H7 (cell line): ENCODE results near the gene PLEKHB1. TPM values are rescaled to one million over a fixed set of nuclear protein-coding genes. Genes with fewer than 3 reads are reported as not detected.
A peak's percentile ranks its signal among the peaks of the same experiment; 100 is the strongest.
"Not testable (repeated sequence)": the region's sequence is repeated elsewhere in the genome, so short reads cannot be mapped to it uniquely, and the experiment has no call there.

Experiments used
- DNase-seq: peaks from one replicate; pipeline ENCODE4 v3.0.0; 2012
- H3K27me3 ChIP-seq: 2 replicates; pipeline ENCODE4 v1.6.0; 2011; ENCODE audit warnings: mild to moderate bottlenecking, low read length; ENCODE audit not compliant: control insufficient read depth, insufficient read depth
- H3K36me3 ChIP-seq: replicated peaks from 2 replicates; pipeline ENCODE4 v1.5.1; 2011; ENCODE audit warnings: low read length; ENCODE audit not compliant: control insufficient read depth, insufficient read depth
- H3K4me3 ChIP-seq: 2 replicates; pipeline ENCODE4 v1.5.1; 2011; ENCODE audit warnings: low read depth, mild to moderate bottlenecking, control low read depth, low read length, moderate library complexity; ENCODE audit not compliant: insufficient read depth
- total RNA-seq: library from RNA; depleted of rRNA; stranded (reverse); fragments of >200 nt; shearing (Covaris generic); gene quantifications from 2 replicates; pipeline ENCODE4 v1.2.3, GENCODE V29; 2014

The PLEKHB1 gene
- total RNA-seq, 1 experiment from 2014 or later = 5.8 TPM

GRCh38 chr11:73653996-73654395, 7.6 kb downstream of the PLEKHB1 start:
- Histone ChIP-seq H3K36me3 (no peaks in the 10 kb centered on the region), H3K4me3 (no peak overlapping the region), H3K27me3 (peaks cover 13% of the 10 kb centered on the region; the same call in 1 of the 2 replicates)
- peak; percentile 12 for DNase-seq

- no peaks in the 10 kb centered on the region for H3K36me3 ChIP-seq
- peak; percentile 17 for DNase-seq
- H3K27me3 ChIP-seq = peaks cover 17% of the 10 kb centered on the region
- H3K4me3 ChIP-seq = no peak overlapping the region
Measured at GRCh38 chr11:73654482-73655021, 8.2 kb downstream of the PLEKHB1 start.

GRCh38 chr11:73655686-73656085, 9.3 kb downstream of the PLEKHB1 start:
- Histone ChIP-seq H3K36me3 (no peaks in the 10 kb centered on the region), H3K27me3 (peaks cover 24% of the 10 kb centered on the region), H3K4me3 (no peak overlapping the region)
- DNase-seq = peak; percentile 29

GRCh38 chr11:73656985-73657384, 10.6 kb downstream of the PLEKHB1 start:
- Histone ChIP-seq H3K4me3 (no peak overlapping the region), H3K36me3 (no peaks in the 10 kb centered on the region)
- peak; percentile 9 for DNase-seq

GRCh38 chr11:73659961-73660360, 13.6 kb downstream of the PLEKHB1 start:
- Histone ChIP-seq H3K4me3 (no peak overlapping the region), H3K36me3 (no peaks in the 10 kb centered on the region), H3K27me3 (peaks cover 30% of the 10 kb centered on the region)
- no peak for DNase-seq

More at GRCh38 chr11:73656985-73657384, 10.6 kb downstream of the PLEKHB1 start:
- peaks cover 31% of the 10 kb centered on the region for H3K27me3 ChIP-seq

- H3K27me3 ChIP-seq = peaks cover 30% of the 10 kb centered on the region
- peak overlapping the region; percentile 16; the same call in 1 of the 2 replicates for H3K4me3 ChIP-seq
- H3K36me3 ChIP-seq = no peaks in the 10 kb centered on the region
- DNase-seq = no peak
Measured at GRCh38 chr11:73660497-73661034, 14.2 kb downstream of the PLEKHB1 start.

GRCh38 chr11:73661035-73661628, 14.8 kb downstream of the PLEKHB1 start:
- DNase-seq = peak; percentile 99
- peaks cover 30% of the 10 kb centered on the region for H3K27me3 ChIP-seq
- no peaks in the 10 kb centered on the region for H3K36me3 ChIP-seq
- peak overlapping the region; percentile 45 for H3K4me3 ChIP-seq

GRCh38 chr11:73662445-73663157, 16.2 kb downstream of the PLEKHB1 start:
- H3K36me3 ChIP-seq = no peaks in the 10 kb centered on the region
- DNase-seq = peak; percentile 22
- no peak overlapping the region for H3K4me3 ChIP-seq
- peaks cover 29% of the 10 kb centered on the region for H3K27me3 ChIP-seq

- peaks cover 27% of the 10 kb centered on the region for H3K27me3 ChIP-seq
- H3K4me3 ChIP-seq = no peak overlapping the region
- no peaks in the 10 kb centered on the region for H3K36me3 ChIP-seq
- peak; percentile 24 for DNase-seq
Measured at GRCh38 chr11:73663604-73664495, 17.5 kb downstream of the PLEKHB1 start.

GRCh38 chr11:73664877-73665276, 18.5 kb downstream of the PLEKHB1 start:
- peaks cover 21% of the 10 kb centered on the region for H3K27me3 ChIP-seq
- no peak overlapping the region for H3K4me3 ChIP-seq
- DNase-seq = no peak
- no peaks in the 10 kb centered on the region for H3K36me3 ChIP-seq

GRCh38 chr11:73667891-73668290, 21.5 kb downstream of the PLEKHB1 start:
- Histone ChIP-seq H3K36me3 (no peaks in the 10 kb centered on the region), H3K27me3 (peaks cover 2% of the 10 kb centered on the region; the same call in 1 of the 2 replicates), H3K4me3 (no peak overlapping the region)
- no peak for DNase-seq

- Histone ChIP-seq H3K36me3 (no peaks in the 10 kb centered on the region), H3K27me3 (no peaks in the 10 kb centered on the region), H3K4me3 (no peak overlapping the region)
- no peak for DNase-seq
Measured at GRCh38 chr11:73670808-73671207, 24.4 kb downstream of the PLEKHB1 start.

- Histone ChIP-seq H3K36me3 (no peaks in the 10 kb centered on the region), H3K27me3 (no peaks in the 10 kb centered on the region), H3K4me3 (no peak overlapping the region)
- DNase-seq = no peak
Measured at GRCh38 chr11:73671701-73672100, 25.3 kb downstream of the PLEKHB1 start.

GRCh38 chr11:73676552-73676951, 30.2 kb downstream of the PLEKHB1 start:
- DNase-seq = not testable (repeated sequence)

More at GRCh38 chr11:73676552-73676951, 30.2 kb downstream of the PLEKHB1 start:
- not testable (repeated sequence) for H3K27me3 ChIP-seq, H3K4me3 ChIP-seq, H3K36me3 ChIP-seq
